A549 (cell line): ENCODE results near the gene RSRC1.
"Not testable (repeated sequence)": the region's sequence is repeated elsewhere in the genome, so short reads cannot be mapped to it uniquely, and the experiment has no call there.

Experiments
- CTCF ChIP-seq: fragments of >200 bp; sonication (Bioruptor Twin); formaldehyde crosslinking; IDR thresholded peaks from 3 replicates; pipeline ENCODE4 v1.5.1; 2016
- E2F6 ChIP-seq: IDR thresholded peaks from 2 replicates; pipeline ENCODE4 v1.6.1; 2012; ENCODE audit warnings: low read depth, borderline replicate concordance
- KDM1A ChIP-seq: fragments of 200-600 bp; sonication (generic); IDR thresholded peaks from 2 replicates; pipeline ENCODE4 v1.6.1; 2016; ENCODE audit warnings: low read depth, mild to moderate bottlenecking
- KDM5A ChIP-seq: fragments of 200-600 bp; sonication (generic); IDR thresholded peaks from 2 replicates; pipeline ENCODE4 v1.6.1; 2016; ENCODE audit warnings: antibody characterized with exemption, mild to moderate bottlenecking
- RAD21 ChIP-seq, 2 experiments: fragments of >200 bp in 1 of 2; sonication (Bioruptor Twin) in 1 of 2; formaldehyde crosslinking in 1 of 2; IDR thresholded peaks in 1 of 2; conservative IDR thresholded peaks in 1 of 2; 2 replicates in 1 of 2; 3 replicates in 1 of 2; pipeline ENCODE4 v1.6.1; 2012 to 2018; ENCODE audit warnings: inconsistent platforms in 1 of 2
- SREBF2 ChIP-seq: fragments of 450-650 bp; IDR thresholded peaks from 2 replicates; pipeline ENCODE4 v1.6.1; 2014; ENCODE audit warnings: mild to moderate bottlenecking, moderate library complexity
- TP53 ChIP-seq: fragments of 250-450 bp; sonication (Bioruptor Pico); IDR thresholded peaks from 2 replicates; pipeline ENCODE4 v1.5.0; 2021; ENCODE audit warnings: mild to moderate bottlenecking, moderate library complexity

GRCh38 chr3:158516729-158517128, 406.8 kb downstream of the RSRC1 start:
- TF ChIP-seq RAD21 (conservative IDR thresholded peaks at IDR 0.05 in 1 of 2, IDR thresholded peaks at IDR 0.05 in 1 of 2); KDM5A; SREBF2; KDM1A; TP53 (CRISPR knock-in tag); E2F6; CTCF: not testable (repeated sequence)
